ENCODE results near the gene HMGXB3. TPM values are rescaled to one million over a fixed set of nuclear protein-coding genes. Genes with fewer than 3 reads are reported as not detected.

HMGXB3 gene
- total RNA-seq, 1 experiment from 2014 or later, result 26.9 TPM

GRCh38 chr5:150009671-150010387 is 9.3 kb downstream of the HMGXB3 start:
- H4K91ac ChIP-seq (ENCODE audit: insufficient read length, low read depth, low read length), result no peak overlapping the region
- H3K23ac ChIP-seq (ENCODE audit: insufficient read length, low read depth, low read length), result no peak overlapping the region
- Mint-ChIP-seq H3K27ac (no peak overlapping the region), H3K4me3 (no peak overlapping the region), H3K9me3 (peaks cover 2 to 3% of the 10 kb centered on the region in 2 experiments; a peak in 2 of 5 replicates), H3K27me3 (ENCODE audit: low read depth) (no peaks in the 10 kb centered on the region), H3K4me1 (no peaks in the 10 kb centered on the region), H3K36me3 (ENCODE audit: insufficient read depth in 1 of 3, low read depth in 3 of 3) (peaks cover 45 to 76% (median 69%) of the 10 kb centered on the region in 3 experiments; a peak in 6 of 7 replicates)
- no peaks in the 10 kb centered on the region for H3K27me3 ChIP-seq (ENCODE audit: insufficient read depth, low read length)
- H4K8ac ChIP-seq (replicated peaks; ENCODE audit: insufficient read length, low read depth, low read length), result no peak overlapping the region
- WGBS (ENCODE audit: extremely low coverage, insufficient read length, low lambda C conversion rate), result no CpG with 5 or more reads among the region's 6 CpGs
- H3K9ac ChIP-seq (ENCODE audit: extremely low read depth, insufficient read length, low read length), result no peak overlapping the region
- DNase-seq, result no peak
- no peaks in the 10 kb centered on the region for H3K79me1 ChIP-seq (ENCODE audit: insufficient read depth, low read depth, low read length, poor library complexity, severe bottlenecking)
- no peak overlapping the region for H2AFZ ChIP-seq (ENCODE audit: low read length)
- no peak for TF ChIP-seq CTCF (conservative IDR thresholded peaks at IDR 0.05)
- no peak overlapping the region for H2BK120ac ChIP-seq (ENCODE audit: low read depth, low read length, poor library complexity, severe bottlenecking)
- no peak overlapping the region for H3K56ac ChIP-seq (ENCODE audit: insufficient read length, low read depth, low read length)
- H3K14ac ChIP-seq (ENCODE audit: insufficient read depth, low read length), result no peak overlapping the region
- H3K4ac ChIP-seq (ENCODE audit: low read depth, low read length), result no peak overlapping the region
- H2BK12ac ChIP-seq (ENCODE audit: insufficient read length, low read depth, low read length), result no peak overlapping the region
- no peaks in the 10 kb centered on the region for H3K4me1 ChIP-seq (ENCODE audit: insufficient read depth, low read length)
- H2AK5ac ChIP-seq (ENCODE audit: insufficient read length, low read length), result no peak overlapping the region
- no peak overlapping the region for H2BK5ac ChIP-seq (ENCODE audit: insufficient read length, low read length)
- H3K9me3 ChIP-seq (ENCODE audit: control insufficient read depth, low read depth, low read length), result no peaks in the 10 kb centered on the region
- H3K18ac ChIP-seq (ENCODE audit: insufficient read length, low read depth, low read length), result no peak overlapping the region
- no peak overlapping the region for H2BK15ac ChIP-seq (ENCODE audit: low read depth, low read length)
- no peak overlapping the region for H4K5ac ChIP-seq (ENCODE audit: insufficient read length, low read depth, low read length)
- H4K20me1 ChIP-seq (ENCODE audit: control insufficient read depth, insufficient read depth, insufficient read length), result no peaks in the 10 kb centered on the region
- H3K4me2 ChIP-seq (ENCODE audit: insufficient read depth, insufficient read length, low read length), result no peak overlapping the region
- H3K27ac ChIP-seq (ENCODE audit: insufficient read length, low read depth, low read length), result no peak overlapping the region
- H3T11ph ChIP-seq (ENCODE audit: low read length), result no peak overlapping the region
- no peak overlapping the region for H2BK20ac ChIP-seq (ENCODE audit: low read depth, low read length, poor library complexity, severe bottlenecking)
- H3K23me2 ChIP-seq (ENCODE audit: insufficient read length, low read depth, low read length, poor library complexity, severe bottlenecking), result no peaks in the 10 kb centered on the region
- no peaks in the 10 kb centered on the region for H3K79me2 ChIP-seq (ENCODE audit: insufficient read depth, low read length)

Measured in H9 (cell line).